ENCODE results near the gene MAZ.
"Not testable (repeated sequence)": the region's sequence is repeated elsewhere in the genome, so short reads cannot be mapped to it uniquely, and the experiment has no call there.

The MAZ gene

GRCh38 chr16:29784901-29785500 lies 21.3 kb upstream of the MAZ start:
- peak; percentile 52 for DNase-seq (ENCODE audit: low read depth)

- not testable (repeated sequence) for DNase-seq (ENCODE audit: low read depth)
Observed at GRCh38 chr16:29787155-29787554, 19.2 kb upstream of the MAZ start.

GRCh38 chr16:29789775-29790182 lies 16.6 kb upstream of the MAZ start:
- no peak for DNase-seq (ENCODE audit: low read depth)

- DNase-seq (ENCODE audit: low read depth), result peak; percentile 98
Observed at GRCh38 chr16:29790183-29790948, 16.0 kb upstream of the MAZ start, which contains the start of gene KIF22. Gene KIF22, plus strand, starts transcription at chr16:29790751. Its CDS starts 9 bp downstream, at chr16:29790760.

- no peak for DNase-seq (ENCODE audit: low read depth)
Observed at GRCh38 chr16:29790949-29791844, 15.1 kb upstream of the MAZ start.

- DNase-seq (ENCODE audit: low read depth), result no peak
Observed at GRCh38 chr16:29791845-29792807, 14.2 kb upstream of the MAZ start.

GRCh38 chr16:29793153-29793552 lies 13.2 kb upstream of the MAZ start:
- not testable (repeated sequence) for DNase-seq (ENCODE audit: low read depth)

GRCh38 chr16:29794231-29794710 lies 12.1 kb upstream of the MAZ start:
- DNase-seq (ENCODE audit: low read depth), result no peak

GRCh38 chr16:29802416-29802935 lies 3.9 kb upstream of the MAZ start:
- no peak for DNase-seq (ENCODE audit: low read depth)

GRCh38 chr16:29804020-29804419 lies 2.3 kb upstream of the MAZ start:
- no peak for DNase-seq (ENCODE audit: low read depth)

- DNase-seq (ENCODE audit: low read depth), result peak; percentile 34
Observed at GRCh38 chr16:29804455-29805231, 1.7 kb upstream of the MAZ start.

GRCh38 chr16:29805232-29806098 lies 864 bp upstream of the MAZ start:
- DNase-seq (ENCODE audit: low read depth), result peak; percentile 98

- no peak for DNase-seq (ENCODE audit: low read depth)
Observed at GRCh38 chr16:29806641-29807425, 504 bp downstream of the MAZ start.

GRCh38 chr16:29807426-29808218 lies 1.3 kb downstream of the MAZ start:
- peak; percentile 96 for DNase-seq (ENCODE audit: low read depth)

- no peak for DNase-seq (ENCODE audit: low read depth)
Observed at GRCh38 chr16:29808219-29808900, 2.0 kb downstream of the MAZ start.

GRCh38 chr16:29809031-29809747 lies 2.9 kb downstream of the MAZ start:
- DNase-seq (ENCODE audit: low read depth), result no peak

Measured in fibroblast of gingiva (primary cell).